Adipocyte (in vitro differentiated cells): ENCODE data around the gene RNF126.
"Not testable (repeated sequence)": the region's sequence is repeated elsewhere in the genome, so short reads cannot be mapped to it uniquely, and the experiment has no call there.

ENCODE experiments used
- DNase-seq: peaks from one replicate; pipeline ENCODE4 v3.0.0-alpha.2; 2015; ENCODE audit warnings: low read depth
- H3K27me3 ChIP-seq: replicated peaks from 2 replicates; pipeline ENCODE4 v1.7.0; 2013; ENCODE audit warnings: mild to moderate bottlenecking, low read length, moderate library complexity; ENCODE audit not compliant: control insufficient read depth, insufficient read depth
- H3K36me3 ChIP-seq: 2 replicates; pipeline ENCODE4 v1.7.0; 2013; ENCODE audit warnings: low read length, mild to moderate bottlenecking, moderate library complexity; ENCODE audit not compliant: control insufficient read depth, insufficient read depth, severe bottlenecking
- H3K4me1 ChIP-seq: 2 replicates; pipeline ENCODE4 v1.7.0; 2013; ENCODE audit warnings: mild to moderate bottlenecking, low read length, moderate library complexity; ENCODE audit not compliant: control insufficient read depth, insufficient read depth
- H3K4me3 ChIP-seq: 2 replicates; pipeline ENCODE4 v1.7.0; 2013; ENCODE audit warnings: mild to moderate bottlenecking, low read length, moderate library complexity
- H3K9ac ChIP-seq: 2 replicates; pipeline ENCODE4 v1.7.0; 2013; ENCODE audit warnings: mild to moderate bottlenecking, low read length, moderate library complexity
- H3K9me3 ChIP-seq: 2 replicates; pipeline ENCODE4 v1.7.0; 2013; ENCODE audit warnings: mild to moderate bottlenecking, low read length, moderate library complexity; ENCODE audit not compliant: control insufficient read depth

RNF126 gene

DNA sequence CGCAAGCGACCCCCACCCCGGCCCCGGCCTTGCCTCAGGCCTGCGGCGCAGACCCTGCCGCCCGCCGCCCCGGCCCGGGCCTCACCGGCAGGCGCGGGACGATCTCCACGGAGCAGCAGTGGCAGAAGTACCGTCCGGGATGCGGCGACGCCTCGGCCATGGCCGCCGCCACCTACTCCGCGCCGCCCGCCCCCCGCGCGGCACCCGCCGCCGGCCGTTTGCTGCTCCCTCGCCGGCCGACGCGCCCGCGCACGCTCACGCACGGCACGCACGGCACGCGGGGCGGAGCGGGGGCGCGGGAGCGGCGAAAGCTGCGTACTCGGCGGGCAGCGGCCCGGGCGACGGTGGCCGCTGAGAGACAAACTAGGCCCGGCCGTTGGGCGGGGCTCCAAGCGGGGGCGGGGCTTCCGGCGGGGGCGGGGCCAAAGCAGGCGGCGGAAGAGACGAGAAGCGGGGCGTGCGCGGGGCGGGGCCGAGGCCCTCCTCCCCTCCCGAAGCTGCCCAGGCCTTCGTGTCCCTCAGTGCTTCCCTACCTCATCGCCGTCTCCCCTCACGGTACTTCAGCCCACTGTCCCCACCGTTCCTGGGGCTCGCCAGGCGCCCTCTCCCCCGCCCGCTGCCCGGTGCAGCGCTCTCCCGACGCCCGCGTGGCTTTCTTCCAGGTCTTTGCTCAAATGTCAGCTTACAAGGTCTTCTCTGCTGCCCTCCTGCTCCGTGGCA lies at the start of gene RNF126:
TSS of gene RNF126 (minus strand) at position 253 of the 720 bp plus-strand sequence. CDS start at position 160, 93 bp downstream.
- H3K4me3 ChIP-seq = peak within 1 kb of the TSS; percentile 91
- peaks cover 59% of the 10 kb centered on the region for H3K4me1 ChIP-seq
- DNase-seq = peak; percentile 97
- no peaks in the 10 kb centered on the region for H3K27me3 ChIP-seq
- H3K36me3 ChIP-seq = no peaks in the 10 kb centered on the region
- no peaks in the 10 kb centered on the region for H3K9me3 ChIP-seq
- peak within 1 kb of the TSS; percentile 97 for H3K9ac ChIP-seq

DNA sequence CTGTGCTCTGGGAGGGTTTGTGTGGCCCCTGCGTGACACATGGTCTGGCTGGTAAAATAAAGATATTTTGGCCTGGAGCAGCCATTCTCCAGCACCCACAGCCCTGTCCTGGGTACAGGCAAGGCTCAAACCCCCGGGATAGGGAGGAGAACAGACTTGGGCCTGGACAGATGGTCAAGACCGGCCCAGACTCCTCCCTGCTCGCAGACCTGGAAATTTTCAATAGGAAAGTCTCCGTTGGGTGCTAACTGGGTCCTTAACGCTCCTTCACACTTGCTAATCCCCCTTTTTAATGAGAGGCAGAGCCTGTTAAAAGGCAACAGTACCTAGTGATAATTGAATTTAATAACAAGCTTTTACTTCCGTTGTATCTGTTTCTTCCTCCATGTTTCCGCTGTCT lies 48.2 kb upstream of the RNF126 start:
- Histone ChIP-seq H3K36me3 (no peaks in the 10 kb centered on the region), H3K4me1 (peaks cover 23% of the 10 kb centered on the region), H3K9ac (peak overlapping the region; percentile 88), H3K4me3 (peak overlapping the region; percentile 85), H3K27me3 (no peaks in the 10 kb centered on the region), H3K9me3 (no peaks in the 10 kb centered on the region)
- DNase-seq = no peak

DNA sequence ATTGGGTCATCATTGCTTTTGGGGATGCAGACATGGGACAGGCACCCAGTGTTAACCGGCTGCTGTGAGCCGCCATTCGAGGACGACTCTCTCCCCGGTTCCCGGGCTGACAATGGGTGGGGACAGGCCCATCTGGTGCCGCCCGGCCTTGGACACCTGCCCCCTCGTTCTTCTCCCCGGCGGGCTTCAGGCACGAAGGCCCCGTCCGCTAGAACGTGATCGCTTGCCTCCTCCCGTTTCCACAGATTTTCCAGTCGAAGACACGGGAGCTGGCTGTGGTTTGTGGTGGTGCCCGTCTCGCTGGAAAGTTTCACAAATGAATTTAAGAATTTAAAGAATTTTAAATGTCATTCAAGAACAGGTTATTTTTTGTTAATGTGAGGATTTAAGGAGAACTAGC lies 47.8 kb upstream of the RNF126 start:
- no peaks in the 10 kb centered on the region for H3K36me3 ChIP-seq
- H3K4me1 ChIP-seq = peaks cover 23% of the 10 kb centered on the region
- peak overlapping the region; percentile 85 for H3K4me3 ChIP-seq
- H3K9ac ChIP-seq = peak overlapping the region; percentile 88
- no peak for DNase-seq
- no peaks in the 10 kb centered on the region for H3K9me3 ChIP-seq
- H3K27me3 ChIP-seq = no peaks in the 10 kb centered on the region

DNA sequence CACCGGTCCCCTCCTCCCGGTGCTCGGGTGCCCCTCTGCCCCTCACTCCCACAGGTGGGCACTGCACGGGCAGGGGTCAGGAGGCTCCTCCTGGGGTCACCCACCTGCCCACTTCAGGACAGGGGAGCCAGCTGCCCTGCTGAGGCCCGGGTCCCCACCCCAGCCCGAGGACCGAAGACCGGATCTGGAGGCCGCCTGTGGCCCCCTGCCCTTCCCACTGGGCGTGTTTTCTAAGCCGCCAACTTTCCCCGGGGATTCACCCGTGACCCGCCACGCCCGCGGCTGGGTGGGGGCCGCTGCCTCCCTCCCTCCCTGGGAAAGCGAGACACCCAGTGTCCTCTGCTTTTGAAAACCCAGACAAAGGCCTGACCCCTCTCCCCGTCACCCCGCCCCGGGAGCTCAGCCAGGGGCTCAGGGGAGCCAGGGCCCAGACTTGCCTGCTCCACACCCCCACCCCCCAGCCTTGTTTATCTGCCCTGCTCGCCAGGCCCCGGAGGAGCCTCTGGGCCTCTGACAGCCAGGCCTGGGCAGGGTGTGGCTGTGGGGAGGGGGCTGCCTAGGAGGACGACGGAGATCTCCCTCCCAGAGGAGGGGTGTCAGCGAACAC lies 47.1 kb upstream of the RNF126 start:
- H3K4me1 ChIP-seq = peaks cover 23% of the 10 kb centered on the region
- DNase-seq = peak; percentile 29
- no peaks in the 10 kb centered on the region for H3K9me3 ChIP-seq
- peak overlapping the region; percentile 88 for H3K9ac ChIP-seq
- no peaks in the 10 kb centered on the region for H3K27me3 ChIP-seq
- H3K4me3 ChIP-seq = peak overlapping the region; percentile 85
- no peaks in the 10 kb centered on the region for H3K36me3 ChIP-seq

DNA sequence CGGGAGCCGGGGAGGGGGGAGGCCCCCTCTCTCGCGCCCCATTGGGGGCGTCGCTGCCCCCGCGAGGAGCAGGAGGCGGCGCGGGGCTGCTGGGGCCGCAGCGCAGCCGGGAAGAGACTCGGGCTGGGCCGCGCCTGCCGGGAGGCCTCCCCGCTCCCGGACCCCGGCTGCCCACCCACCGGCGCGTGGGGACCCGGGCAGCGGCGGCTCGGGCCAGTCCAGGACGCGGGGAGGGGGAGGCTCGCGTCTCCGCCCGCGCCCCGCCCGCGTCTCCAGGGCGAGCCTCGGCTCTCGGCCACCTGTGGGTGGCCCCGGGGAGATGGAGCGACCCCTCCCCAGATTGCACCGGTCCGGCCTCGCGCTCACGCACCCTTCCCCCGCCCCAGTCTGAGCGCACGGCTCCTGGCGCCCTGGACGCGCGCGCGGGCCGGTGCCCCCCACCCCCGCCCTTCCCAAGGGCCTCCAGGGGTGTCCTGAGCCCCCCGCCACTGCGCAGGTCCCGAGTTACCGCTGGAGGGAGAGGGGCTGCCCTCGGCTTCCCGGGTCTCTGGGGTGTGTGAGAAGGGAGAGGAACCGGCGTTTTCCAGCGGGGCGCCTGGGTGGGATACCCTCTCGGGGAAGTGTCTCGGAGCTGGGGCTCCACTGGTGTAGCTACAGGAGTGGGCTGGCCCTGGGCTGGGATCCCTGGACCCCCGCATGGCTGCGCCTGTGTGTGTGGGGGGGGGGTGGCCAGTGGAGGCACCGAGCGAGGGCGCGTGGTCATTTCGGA lies 46.4 kb upstream of the RNF126 start:
- Histone ChIP-seq H3K27me3 (no peaks in the 10 kb centered on the region), H3K9ac (peak overlapping the region; percentile 88)
- peak; percentile 49 for DNase-seq

DNA sequence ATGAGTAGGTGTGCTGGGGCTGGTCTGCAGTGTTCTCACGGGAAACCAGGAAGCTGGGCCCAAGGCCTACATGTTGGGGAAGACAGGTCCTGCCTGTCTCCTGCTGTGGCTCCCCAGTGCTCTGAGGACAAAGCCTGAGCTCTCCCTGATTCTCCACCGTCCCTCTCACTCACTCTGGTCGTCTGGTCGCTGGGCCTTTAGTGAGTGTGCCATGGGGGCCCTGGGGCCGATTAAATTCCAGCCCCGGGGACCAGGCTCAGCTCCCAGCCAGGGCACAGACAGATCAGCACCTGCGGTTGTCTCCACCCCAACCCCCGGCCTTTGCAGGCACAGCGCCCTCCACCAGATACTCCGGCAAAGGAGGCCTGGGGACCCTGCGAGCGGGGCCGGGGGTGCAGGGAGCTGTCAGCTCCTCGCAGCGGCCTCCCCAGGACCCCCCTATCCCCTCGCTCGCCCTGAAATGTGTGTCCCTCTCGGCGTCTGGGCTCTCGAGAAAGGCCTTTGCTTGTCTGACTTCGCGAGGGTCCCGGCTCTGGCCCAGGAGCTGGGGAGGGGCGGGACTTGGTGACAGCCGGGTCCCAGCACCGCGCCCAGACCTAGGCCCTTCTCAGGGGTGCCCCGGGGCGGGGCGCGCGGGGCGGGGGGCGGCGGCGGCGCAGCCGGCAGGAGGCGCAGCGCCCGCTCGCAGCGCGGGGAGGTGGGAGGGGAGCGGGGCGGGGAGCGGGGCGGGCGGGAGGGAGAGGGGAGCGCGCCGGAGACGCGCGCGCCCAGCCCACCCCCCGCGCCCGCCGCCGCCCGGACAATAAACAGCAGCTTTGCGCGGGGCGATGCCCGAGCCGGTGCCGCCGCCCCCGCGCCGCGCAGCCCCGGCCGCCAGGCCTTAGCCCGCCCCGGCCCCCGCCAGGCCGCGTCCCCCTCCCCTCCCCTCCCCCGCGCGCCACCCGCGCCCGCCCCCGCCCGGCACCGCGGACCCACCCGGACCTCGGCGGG lies 45.4 kb upstream of the RNF126 start, which contains the start of gene PALM:
TSS of gene PALM (plus strand) at position 782 of the 990 bp plus-strand sequence. CDS start 212 bp downstream, outside the sequence.
- H3K4me1 ChIP-seq = peaks cover 23% of the 10 kb centered on the region
- no peaks in the 10 kb centered on the region for H3K36me3 ChIP-seq
- peak within 1 kb of the TSS; percentile 85 for H3K4me3 ChIP-seq
- DNase-seq = peak; percentile 80
- no peaks in the 10 kb centered on the region for H3K9me3 ChIP-seq
- no peaks in the 10 kb centered on the region for H3K27me3 ChIP-seq
- H3K9ac ChIP-seq = peak within 1 kb of the TSS; percentile 88

More for the DNA sequence above, 46.4 kb upstream of the RNF126 start:
- Histone ChIP-seq H3K36me3 (no peaks in the 10 kb centered on the region), H3K9me3 (no peaks in the 10 kb centered on the region), H3K4me3 (peak overlapping the region; percentile 85), H3K4me1 (peaks cover 23% of the 10 kb centered on the region)

DNA sequence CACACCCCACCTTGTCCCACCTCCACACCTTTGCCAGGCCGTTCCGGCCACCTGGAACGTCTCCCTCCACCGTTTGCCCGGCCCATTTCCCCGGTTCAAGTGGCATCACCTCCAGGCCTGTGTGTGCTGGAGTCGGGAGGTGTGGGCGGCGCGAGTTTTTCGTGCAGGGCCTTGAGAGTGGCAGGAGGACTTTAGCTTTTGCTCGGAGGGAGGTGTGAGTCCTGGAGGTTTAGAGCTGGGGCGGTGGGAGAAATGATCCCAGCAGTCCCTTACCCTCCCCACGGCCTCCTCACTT lies 41.4 kb upstream of the RNF126 start:
- no peak for DNase-seq
- Histone ChIP-seq H3K9me3 (no peaks in the 10 kb centered on the region), H3K4me3 (no peak overlapping the region), H3K9ac (no peak overlapping the region), H3K27me3 (peaks cover 2% of the 10 kb centered on the region), H3K36me3 (no peaks in the 10 kb centered on the region), H3K4me1 (peaks cover 11% of the 10 kb centered on the region)

DNA sequence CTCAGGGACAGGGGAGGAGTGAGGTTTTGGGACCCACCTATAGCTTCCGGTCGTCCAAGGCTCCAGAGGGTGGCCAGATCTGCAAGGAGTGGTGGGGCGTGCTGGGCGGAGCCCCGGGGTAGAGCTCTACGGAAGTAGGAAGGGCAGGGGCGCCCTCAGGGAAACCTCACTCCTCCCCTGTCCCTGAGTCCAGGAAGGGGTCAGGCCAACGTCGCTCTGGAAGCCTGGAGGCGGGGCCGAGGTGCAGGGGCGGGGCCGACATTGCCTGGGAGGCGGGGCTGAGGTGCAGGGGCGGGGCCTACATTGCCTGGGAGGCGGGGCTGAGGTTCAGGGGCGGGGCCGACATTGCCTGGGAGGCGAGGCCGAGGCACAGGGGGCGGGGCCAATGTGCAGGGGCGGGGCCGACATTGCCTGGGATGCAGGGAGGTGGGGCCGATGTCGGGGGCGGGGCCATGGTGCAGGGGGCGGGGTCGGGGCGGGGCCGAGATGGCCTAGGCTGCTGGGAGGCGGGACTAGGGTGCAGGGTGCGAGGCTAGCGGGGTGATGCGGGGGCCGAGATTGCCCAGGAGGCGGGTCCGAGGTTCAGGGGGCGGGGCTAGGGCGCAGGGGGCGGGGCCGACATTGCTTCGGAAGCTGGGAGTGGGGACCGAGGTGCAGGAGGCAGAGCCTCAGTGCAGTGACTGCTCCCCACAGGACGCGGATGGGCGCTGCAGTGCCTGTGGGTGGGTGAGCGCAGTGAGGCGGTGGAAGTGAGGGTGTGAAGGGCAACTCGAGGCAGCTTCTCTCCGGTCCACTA lies 40.8 kb upstream of the RNF126 start:
- Histone ChIP-seq H3K27me3 (peaks cover 5% of the 10 kb centered on the region), H3K4me1 (peaks cover 11% of the 10 kb centered on the region), H3K4me3 (peak overlapping the region; percentile 52), H3K9me3 (no peaks in the 10 kb centered on the region), H3K9ac (no peak overlapping the region), H3K36me3 (no peaks in the 10 kb centered on the region)
- peak; percentile 76 for DNase-seq

DNA sequence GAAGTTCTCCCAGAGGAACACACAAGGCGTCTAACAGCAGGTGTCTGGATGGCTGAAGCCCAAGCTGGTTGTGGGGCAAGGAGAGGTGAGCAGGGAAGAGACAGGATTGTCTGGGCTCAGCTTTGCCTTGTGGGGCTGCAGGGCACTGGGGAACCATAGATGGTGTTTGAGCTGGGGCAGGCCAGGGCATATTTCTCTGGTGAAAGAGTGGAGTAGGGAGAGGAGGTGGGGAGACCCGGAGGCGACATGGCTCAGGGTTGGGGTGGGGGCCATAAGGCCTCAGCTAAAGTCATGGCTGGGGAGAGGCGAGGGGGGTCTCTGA lies 40.3 kb upstream of the RNF126 start:
- Histone ChIP-seq H3K4me3 (peak overlapping the region; percentile 52), H3K9me3 (no peaks in the 10 kb centered on the region), H3K27me3 (peaks cover 5% of the 10 kb centered on the region), H3K9ac (no peak overlapping the region), H3K36me3 (no peaks in the 10 kb centered on the region), H3K4me1 (peaks cover 11% of the 10 kb centered on the region)
- no peak for DNase-seq

DNA sequence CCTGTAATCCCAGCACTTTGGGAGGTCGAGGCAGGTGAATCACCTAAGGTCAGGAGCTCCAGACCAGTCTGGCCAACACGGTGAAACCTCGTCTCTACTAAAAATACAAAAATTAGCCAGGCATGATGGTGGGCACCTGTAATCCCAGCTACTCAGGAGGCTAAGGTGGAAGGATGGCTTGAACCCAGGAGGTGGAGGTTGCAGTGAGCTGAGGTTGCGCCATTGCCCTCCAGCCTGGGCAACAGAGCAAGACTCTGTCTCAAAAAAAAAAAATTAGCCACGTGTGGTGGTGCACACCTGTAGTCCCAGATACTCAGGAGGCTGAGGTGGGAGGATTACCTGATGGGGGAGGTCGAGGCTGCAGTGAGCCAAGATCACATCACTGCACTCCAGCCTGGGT lies 39.8 kb upstream of the RNF126 start:
- DNase-seq, H3K9ac ChIP-seq, H3K4me3 ChIP-seq, H3K27me3 ChIP-seq, H3K4me1 ChIP-seq, H3K36me3 ChIP-seq, H3K9me3 ChIP-seq: not testable (repeated sequence)
